ENCODE results near the gene RBM8A. TPM values are rescaled to one million over a fixed set of nuclear protein-coding genes. Genes with fewer than 3 reads are reported as not detected.

RBM8A gene
- total RNA-seq, 3 donors from 2014 or later = 603 to 609 (median 606) TPM

DNA sequence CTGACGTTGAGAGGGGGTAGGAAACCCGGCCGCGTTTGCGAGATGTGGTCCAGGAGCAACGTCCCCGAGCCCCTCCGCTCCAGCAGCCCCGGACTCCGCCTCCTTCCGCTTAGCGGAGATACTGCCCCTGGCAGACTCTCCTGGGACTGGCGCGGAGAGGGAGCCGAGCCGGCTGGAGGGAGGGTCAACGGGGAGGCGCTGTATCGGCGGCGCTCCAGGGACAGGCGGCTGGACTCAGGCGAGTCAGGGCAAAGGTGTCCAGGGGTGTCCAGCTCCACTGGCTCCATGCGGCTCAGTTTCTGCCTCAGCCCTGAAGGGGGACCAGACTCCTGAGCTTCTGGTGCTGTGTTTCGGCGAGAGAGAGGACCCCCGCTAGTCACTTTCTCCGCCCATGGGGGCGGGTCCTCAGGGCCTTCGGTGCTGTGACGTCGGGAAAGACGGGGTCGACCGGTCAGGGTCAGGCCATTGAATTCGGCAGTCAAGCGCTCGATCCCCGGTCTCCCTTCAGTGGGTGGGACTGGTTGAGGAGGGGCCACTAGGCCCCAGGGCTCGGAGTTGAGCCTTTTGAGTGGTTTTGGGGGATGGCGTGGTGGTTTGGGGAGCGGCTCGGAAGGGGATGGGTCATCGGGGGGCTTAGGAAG, 33.3 kb upstream of the RBM8A start:
- ATAC-seq (no peak), DNase-seq (peak; percentile 26)
- H3K9me3 Mint-ChIP-seq = no peaks in the 10 kb centered on the region
- H3K36me3 Mint-ChIP-seq (ENCODE audit: insufficient read depth) = no peaks in the 10 kb centered on the region
- peak overlapping the region; percentile 94 for H3K4me3 Mint-ChIP-seq
- H3K27me3 Mint-ChIP-seq (ENCODE audit: low read depth) = no peaks in the 10 kb centered on the region
- peaks cover 70% of the 10 kb centered on the region for H3K4me1 Mint-ChIP-seq (ENCODE audit: low read depth)

DNA sequence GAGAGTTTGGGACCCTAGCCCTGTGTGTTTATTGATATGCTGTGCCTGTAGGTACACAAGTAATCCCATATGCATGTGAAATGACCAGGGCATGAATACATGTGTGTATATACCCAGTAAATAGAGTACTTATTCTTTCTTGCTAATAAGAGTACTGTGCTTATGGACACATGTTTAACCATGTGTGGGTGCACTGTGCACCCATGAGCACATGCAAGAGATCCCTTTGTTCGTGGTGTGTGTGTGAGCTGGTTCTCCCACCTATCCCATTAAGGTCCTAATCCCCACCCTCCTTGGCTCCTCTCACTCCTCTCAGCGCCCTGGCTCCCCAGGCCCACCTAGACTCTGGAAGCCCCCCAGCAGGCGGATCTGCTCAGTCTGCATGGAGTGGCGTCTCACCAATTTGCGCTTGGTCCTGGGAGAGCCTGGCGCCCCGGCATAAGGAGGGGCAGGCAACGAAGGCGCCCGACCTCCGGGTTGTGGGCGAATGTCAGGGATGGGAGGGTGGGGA, 32.7 kb upstream of the RBM8A start:
- no peaks in the 10 kb centered on the region for H3K9me3 Mint-ChIP-seq
- H3K27me3 Mint-ChIP-seq (ENCODE audit: low read depth) = no peaks in the 10 kb centered on the region
- H3K4me3 Mint-ChIP-seq = peak overlapping the region; percentile 94
- H3K4me1 Mint-ChIP-seq (ENCODE audit: low read depth) = peaks cover 73% of the 10 kb centered on the region
- no peak for ATAC-seq
- DNase-seq = no peak
- no peaks in the 10 kb centered on the region for H3K36me3 Mint-ChIP-seq (ENCODE audit: insufficient read depth)

DNA sequence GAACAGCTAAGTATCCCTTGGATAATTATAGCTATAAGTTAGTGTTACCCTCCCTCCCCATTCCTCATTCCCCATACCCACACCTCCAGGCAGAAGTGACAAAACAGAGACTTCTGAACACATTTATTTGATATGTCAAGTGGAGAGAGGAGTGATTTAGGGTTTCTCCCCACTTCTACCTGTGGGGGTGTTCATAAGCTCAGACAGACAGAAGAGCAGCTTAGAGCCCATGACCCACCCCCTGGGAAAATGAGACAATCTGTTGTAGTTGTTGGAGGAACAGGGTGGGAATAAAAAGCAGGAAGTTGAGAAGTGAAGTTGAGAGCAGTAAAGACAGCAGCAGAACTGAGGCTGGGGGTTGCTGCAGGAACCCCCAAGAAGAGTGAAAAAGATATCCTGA, 32.0 kb upstream of the RBM8A start:
- Mint-ChIP-seq H3K36me3 (ENCODE audit: insufficient read depth) (no peaks in the 10 kb centered on the region), H3K27me3 (ENCODE audit: low read depth) (no peaks in the 10 kb centered on the region), H3K9me3 (no peaks in the 10 kb centered on the region), H3K4me3 (peak overlapping the region; percentile 94), H3K4me1 (ENCODE audit: low read depth) (peaks cover 76% of the 10 kb centered on the region)
- no peak for DNase-seq
- ATAC-seq = no peak

DNA sequence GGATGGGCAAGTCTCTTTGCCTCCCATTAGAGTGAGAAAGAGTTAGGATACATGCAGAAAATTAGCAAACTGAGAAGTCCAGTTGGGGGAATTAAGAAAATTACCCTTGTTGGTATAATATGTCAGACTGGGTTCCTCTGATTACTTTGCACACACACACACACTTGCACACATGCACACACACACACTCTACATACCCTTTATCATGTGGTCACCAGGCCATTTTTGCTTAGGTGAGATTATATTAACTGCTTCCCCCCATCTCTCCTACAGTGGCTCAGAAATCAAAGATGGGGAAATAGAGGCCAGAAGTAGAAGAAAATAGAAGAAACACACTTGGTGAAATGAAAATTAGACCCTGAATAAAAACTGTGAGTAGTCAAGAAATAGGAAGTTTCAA, 31.4 kb upstream of the RBM8A start:
- ATAC-seq (no peak), DNase-seq (no peak)
- peak overlapping the region; percentile 2 for H3K4me3 Mint-ChIP-seq
- H3K4me1 Mint-ChIP-seq (ENCODE audit: low read depth) = peaks cover 75% of the 10 kb centered on the region
- H3K9me3 Mint-ChIP-seq = no peaks in the 10 kb centered on the region
- H3K36me3 Mint-ChIP-seq (ENCODE audit: insufficient read depth) = no peaks in the 10 kb centered on the region
- H3K27me3 Mint-ChIP-seq (ENCODE audit: low read depth) = no peaks in the 10 kb centered on the region

DNA sequence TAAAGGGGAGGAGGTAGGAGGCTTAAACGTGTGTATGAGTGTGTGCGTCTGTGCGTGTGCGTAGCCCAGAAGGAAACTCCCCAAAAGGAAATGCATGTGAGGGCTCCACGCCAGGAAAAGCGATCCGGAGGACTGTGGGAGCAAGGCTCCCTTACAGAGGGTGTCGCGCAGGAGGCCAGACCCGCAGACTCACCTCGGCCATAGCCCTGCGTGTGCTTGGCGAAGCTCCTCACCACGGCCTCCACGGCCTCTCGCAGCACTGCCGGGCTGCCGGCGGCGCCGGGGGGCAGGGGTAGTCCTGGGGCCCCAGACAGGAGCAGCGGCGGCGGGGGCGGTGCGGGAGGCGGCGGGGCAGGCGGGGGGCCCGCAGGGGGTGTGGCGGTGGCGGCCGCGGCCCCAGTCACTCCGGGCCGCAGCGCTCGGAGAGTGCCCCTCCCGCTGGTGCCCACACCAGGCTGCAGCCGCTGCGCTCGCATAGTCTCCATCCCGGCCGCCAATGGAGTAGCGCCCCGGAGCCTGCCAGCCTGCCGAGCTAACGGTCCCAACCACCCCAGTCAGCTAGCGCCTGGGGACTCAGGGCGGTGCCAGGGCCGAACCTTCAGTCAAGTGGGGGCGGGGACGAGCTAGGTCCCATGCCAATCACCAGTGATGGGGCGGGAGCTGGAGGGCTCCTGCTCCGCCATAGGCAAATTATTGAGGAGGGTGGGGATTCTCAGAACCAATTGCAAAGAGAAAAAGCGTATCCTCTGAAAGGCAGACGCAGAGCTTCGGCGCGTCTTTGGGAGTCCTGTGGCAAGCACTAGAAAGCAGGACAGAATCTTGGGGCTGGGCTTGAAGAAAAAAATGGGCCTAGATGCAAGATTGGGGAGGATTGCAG, 30.4 kb upstream of the RBM8A start, which contains the start of gene LIX1L:
TSS of gene LIX1L (minus strand) at position 575 of the 877 bp plus-strand sequence. CDS start at position 485, 90 bp downstream.
- Mint-ChIP-seq H3K36me3 (ENCODE audit: insufficient read depth) (no peaks in the 10 kb centered on the region), H3K4me3 (peak within 1 kb of the TSS; percentile 93), H3K9me3 (no peaks in the 10 kb centered on the region), H3K27me3 (ENCODE audit: low read depth) (no peaks in the 10 kb centered on the region), H3K4me1 (ENCODE audit: low read depth) (peaks cover 71% of the 10 kb centered on the region)
- ATAC-seq (peak; percentile 89), DNase-seq (peak; percentile 90)

DNA sequence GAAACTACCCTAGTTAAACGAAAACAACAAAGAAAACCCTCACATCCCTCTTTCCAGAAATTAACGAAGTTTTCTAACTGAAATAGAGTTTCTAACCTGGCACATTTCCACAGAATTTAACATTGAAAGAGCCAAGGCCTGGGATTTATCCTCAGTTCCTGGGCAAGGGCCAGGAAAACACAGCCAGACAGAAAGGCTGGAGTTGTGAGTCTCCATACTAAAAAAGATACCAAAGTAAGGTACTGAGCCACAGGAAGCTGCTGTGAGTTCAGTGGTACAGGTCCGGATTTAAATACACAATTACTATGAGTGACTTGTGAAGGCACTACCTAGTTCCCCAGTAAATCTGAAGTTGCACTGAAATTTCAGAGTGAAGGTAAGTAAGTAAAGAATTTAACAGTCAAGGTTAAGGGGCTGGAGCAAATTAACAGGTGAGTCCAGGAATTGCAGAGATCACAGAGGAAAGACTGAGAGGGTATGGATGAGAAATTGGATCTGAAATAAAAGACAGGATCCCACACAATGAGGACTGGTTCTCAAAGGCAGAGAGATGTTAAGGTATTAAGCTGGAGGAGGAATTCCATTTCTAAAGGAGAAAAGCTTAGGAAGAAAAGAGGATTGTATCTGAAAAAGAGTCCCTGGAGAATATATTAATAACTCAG, 29.6 kb upstream of the RBM8A start:
- DNase-seq (no peak), ATAC-seq (no peak)
- Mint-ChIP-seq H3K36me3 (ENCODE audit: insufficient read depth) (peaks cover 3% of the 10 kb centered on the region), H3K9me3 (no peaks in the 10 kb centered on the region), H3K4me1 (ENCODE audit: low read depth) (peaks cover 71% of the 10 kb centered on the region), H3K27me3 (ENCODE audit: low read depth) (no peaks in the 10 kb centered on the region), H3K4me3 (peak overlapping the region; percentile 93)

DNA sequence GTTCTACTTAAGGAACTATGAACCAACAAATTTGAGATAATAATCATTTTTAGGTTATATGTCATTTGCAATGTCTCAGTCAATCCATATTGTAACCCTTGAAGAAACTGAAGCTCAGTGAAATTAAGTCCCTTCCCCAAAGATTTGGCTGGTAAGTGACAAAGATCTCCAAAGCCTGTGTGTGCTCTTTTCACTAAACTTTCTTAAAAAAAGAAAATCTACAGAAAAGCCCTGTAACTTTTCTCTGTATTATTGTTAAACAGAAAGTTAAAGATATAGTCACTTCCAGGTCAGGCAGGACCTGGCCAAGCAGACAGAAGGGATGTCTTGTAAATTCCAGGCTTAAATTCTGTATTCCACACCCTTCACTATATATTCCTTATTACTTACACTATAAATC, 29.1 kb upstream of the RBM8A start:
- H3K36me3 Mint-ChIP-seq (ENCODE audit: insufficient read depth) = peaks cover 4% of the 10 kb centered on the region
- no peaks in the 10 kb centered on the region for H3K27me3 Mint-ChIP-seq (ENCODE audit: low read depth)
- DNase-seq (no peak), ATAC-seq (no peak)
- peaks cover 73% of the 10 kb centered on the region for H3K4me1 Mint-ChIP-seq (ENCODE audit: low read depth)
- peak overlapping the region; percentile 93 for H3K4me3 Mint-ChIP-seq
- H3K9me3 Mint-ChIP-seq = no peaks in the 10 kb centered on the region

DNA sequence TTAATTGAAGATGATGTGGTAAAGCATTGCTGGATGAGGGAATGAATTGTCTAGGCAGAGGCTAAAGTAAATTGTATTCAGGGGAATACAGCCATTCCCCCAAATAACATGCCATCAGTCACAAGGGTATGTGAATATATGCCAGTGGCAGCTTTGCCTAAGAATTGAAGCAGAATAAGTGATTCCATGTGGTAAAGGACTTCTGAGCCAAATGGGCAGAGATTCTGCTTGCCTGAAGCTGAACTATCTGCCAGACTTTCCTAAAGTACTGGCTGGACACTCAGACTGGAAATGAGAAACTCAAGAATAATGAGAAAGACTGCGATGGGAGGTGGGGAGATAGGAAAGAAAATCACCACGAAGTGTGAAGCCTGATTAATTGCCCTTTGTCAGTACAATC, 28.2 kb upstream of the RBM8A start:
- ATAC-seq (no peak), DNase-seq (no peak)
- Mint-ChIP-seq H3K4me3 (peak overlapping the region; percentile 2), H3K36me3 (ENCODE audit: insufficient read depth) (peaks cover 4% of the 10 kb centered on the region), H3K9me3 (no peaks in the 10 kb centered on the region), H3K27me3 (ENCODE audit: low read depth) (no peaks in the 10 kb centered on the region), H3K4me1 (ENCODE audit: low read depth) (peaks cover 79% of the 10 kb centered on the region)

DNA sequence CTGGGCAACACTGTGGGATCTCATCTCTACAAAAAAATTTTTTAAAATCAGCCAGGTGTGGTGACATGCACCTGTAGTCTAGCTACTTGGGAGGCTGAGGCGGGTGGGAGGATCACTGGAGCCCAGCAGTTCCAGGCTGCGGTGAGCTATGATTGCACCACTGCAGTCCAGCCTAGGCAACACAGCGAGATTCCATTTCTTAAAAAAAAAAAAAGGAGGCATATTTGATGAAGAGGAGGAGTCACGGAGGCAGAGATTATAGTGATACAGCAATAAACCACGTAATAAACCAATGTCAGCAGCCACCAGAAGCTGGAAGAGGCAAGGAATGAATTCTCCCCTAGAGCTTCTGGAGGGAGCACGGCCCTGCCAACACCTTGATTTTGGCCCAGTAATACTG, 26.6 kb upstream of the RBM8A start:
- Mint-ChIP-seq H3K36me3 (ENCODE audit: insufficient read depth) (peaks cover 8% of the 10 kb centered on the region), H3K27me3 (ENCODE audit: low read depth) (no peaks in the 10 kb centered on the region), H3K9me3 (no peaks in the 10 kb centered on the region), H3K4me3 (no peak overlapping the region), H3K4me1 (ENCODE audit: low read depth) (peaks cover 78% of the 10 kb centered on the region)
- ATAC-seq = no peak
- DNase-seq = no peak

DNA sequence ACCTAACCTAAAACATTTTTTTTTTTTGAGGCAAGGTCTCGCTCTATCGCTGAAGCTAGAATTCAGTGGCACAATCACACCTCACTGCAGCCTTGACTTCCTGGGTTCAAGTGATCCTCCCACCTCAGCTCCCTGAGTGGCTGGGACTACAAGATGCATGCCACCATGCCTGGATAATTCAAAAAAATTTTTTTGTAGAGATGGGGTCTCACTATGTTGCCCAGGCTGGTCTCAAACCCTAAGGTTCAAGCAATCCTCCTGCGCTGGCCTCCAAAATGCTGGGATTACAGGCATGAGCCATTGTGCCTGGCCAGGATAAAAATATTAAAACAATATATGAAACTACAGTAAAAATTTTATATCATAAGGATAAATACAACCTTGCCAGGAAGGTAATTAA, 25.6 kb upstream of the RBM8A start:
- DNase-seq (no peak), ATAC-seq (no peak)
- peaks cover 70% of the 10 kb centered on the region for H3K4me1 Mint-ChIP-seq (ENCODE audit: low read depth)
- no peaks in the 10 kb centered on the region for H3K27me3 Mint-ChIP-seq (ENCODE audit: low read depth)
- H3K36me3 Mint-ChIP-seq (ENCODE audit: insufficient read depth) = peaks cover 8% of the 10 kb centered on the region
- H3K9me3 Mint-ChIP-seq = no peaks in the 10 kb centered on the region
- no peak overlapping the region for H3K4me3 Mint-ChIP-seq

DNA sequence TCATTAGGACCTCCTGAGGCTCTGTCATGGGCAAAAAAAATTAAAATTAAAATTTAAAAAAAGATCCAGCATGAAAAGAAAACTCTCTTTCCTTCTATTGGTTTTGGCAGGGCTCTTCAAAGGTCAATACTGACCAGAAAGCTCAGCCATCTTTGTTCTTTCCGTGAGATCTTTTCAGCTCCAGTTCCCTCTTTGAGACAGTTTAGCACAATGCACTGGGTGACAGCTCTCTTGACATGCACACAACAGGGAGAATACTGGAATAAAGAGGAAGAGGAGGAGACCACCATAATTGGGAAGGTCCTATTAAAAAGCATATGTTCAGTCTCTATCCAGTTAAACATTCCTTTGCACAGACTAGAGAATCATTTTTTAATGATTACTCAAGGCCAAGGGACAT, 24.2 kb upstream of the RBM8A start:
- DNase-seq = no peak
- Mint-ChIP-seq H3K27me3 (ENCODE audit: low read depth) (no peaks in the 10 kb centered on the region), H3K4me3 (no peak overlapping the region), H3K36me3 (ENCODE audit: insufficient read depth) (peaks cover 11% of the 10 kb centered on the region), H3K4me1 (ENCODE audit: low read depth) (peaks cover 63% of the 10 kb centered on the region), H3K9me3 (no peaks in the 10 kb centered on the region)
- ATAC-seq = no peak

DNA sequence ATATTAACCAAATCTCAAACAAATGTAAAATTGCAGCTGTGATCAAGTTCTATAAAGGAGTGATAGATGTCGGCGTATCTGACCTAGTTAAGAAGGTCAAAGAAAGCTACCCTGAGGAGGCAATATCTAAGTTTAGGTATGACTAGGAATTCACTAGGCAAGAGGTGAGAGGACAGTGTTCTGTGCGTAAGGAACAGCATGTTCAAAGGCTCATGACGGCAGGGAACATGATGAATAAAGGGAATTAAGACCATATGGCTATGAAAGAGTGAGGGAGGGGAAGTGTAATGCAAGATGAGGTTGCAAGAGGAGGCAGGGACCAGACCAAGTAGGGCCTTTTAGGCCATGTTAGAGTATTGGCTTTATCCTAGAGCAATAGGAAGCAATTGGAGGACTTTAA, 21.9 kb upstream of the RBM8A start:
- H3K36me3 Mint-ChIP-seq (ENCODE audit: insufficient read depth) = peaks cover 11% of the 10 kb centered on the region
- ATAC-seq = no peak
- no peaks in the 10 kb centered on the region for H3K9me3 Mint-ChIP-seq
- H3K4me1 Mint-ChIP-seq (ENCODE audit: low read depth) = peaks cover 44% of the 10 kb centered on the region
- no peaks in the 10 kb centered on the region for H3K27me3 Mint-ChIP-seq (ENCODE audit: low read depth)
- no peak overlapping the region for H3K4me3 Mint-ChIP-seq
- DNase-seq = no peak

DNA sequence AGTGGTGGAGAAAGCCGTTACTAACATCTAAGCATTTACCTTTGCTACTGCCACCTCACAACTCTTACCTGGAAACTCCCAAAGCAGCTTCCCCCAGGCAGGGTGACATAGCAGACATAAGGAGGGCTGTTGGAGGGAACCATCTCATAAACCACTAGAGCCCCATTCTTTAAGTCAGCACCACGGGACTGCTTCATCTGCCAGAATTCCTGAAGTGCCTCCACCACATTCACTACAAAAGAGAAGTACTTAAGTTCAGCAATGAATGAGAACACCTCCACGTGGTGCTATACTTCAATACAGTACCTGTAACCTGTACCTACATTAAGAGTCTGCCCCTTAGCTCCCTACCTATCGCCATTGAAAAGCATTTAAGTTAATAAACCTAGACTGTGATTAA, 20.3 kb upstream of the RBM8A start:
- Mint-ChIP-seq H3K36me3 (ENCODE audit: insufficient read depth) (peaks cover 17% of the 10 kb centered on the region), H3K4me1 (ENCODE audit: low read depth) (peaks cover 33% of the 10 kb centered on the region), H3K9me3 (no peaks in the 10 kb centered on the region), H3K4me3 (no peak overlapping the region), H3K27me3 (ENCODE audit: low read depth) (no peaks in the 10 kb centered on the region)
- DNase-seq (no peak), ATAC-seq (no peak)

DNA sequence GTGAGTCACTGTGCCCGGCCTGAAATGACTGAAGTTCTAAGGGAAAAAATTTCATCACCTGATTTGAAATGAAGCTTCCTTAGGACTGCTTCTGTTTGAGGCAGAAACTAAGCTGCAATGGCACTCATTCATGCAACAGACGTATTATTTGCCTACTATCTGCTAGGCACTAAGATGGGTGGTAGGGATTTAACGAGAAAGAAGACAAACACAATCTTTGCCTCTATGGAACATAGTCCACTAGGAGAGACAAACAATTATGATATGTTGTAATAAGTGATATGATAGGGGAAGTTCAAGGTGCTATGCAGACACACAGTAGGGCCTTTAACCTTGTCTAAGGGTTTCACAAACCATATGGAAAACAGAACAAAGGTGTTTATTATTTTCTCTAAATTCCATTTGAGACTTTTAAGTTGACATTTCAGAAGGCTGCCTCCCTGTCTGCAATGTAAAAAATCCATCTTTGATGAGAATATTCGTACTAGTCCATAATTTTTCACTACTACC, 19.2 kb upstream of the RBM8A start:
- ATAC-seq (no peak), DNase-seq (no peak)
- no peaks in the 10 kb centered on the region for H3K9me3 Mint-ChIP-seq
- no peak overlapping the region for H3K4me3 Mint-ChIP-seq
- peaks cover 19% of the 10 kb centered on the region for H3K36me3 Mint-ChIP-seq (ENCODE audit: insufficient read depth)
- no peaks in the 10 kb centered on the region for H3K27me3 Mint-ChIP-seq (ENCODE audit: low read depth)
- peaks cover 26% of the 10 kb centered on the region for H3K4me1 Mint-ChIP-seq (ENCODE audit: low read depth)
